ENCODE data around the gene CDH22.

DNA sequence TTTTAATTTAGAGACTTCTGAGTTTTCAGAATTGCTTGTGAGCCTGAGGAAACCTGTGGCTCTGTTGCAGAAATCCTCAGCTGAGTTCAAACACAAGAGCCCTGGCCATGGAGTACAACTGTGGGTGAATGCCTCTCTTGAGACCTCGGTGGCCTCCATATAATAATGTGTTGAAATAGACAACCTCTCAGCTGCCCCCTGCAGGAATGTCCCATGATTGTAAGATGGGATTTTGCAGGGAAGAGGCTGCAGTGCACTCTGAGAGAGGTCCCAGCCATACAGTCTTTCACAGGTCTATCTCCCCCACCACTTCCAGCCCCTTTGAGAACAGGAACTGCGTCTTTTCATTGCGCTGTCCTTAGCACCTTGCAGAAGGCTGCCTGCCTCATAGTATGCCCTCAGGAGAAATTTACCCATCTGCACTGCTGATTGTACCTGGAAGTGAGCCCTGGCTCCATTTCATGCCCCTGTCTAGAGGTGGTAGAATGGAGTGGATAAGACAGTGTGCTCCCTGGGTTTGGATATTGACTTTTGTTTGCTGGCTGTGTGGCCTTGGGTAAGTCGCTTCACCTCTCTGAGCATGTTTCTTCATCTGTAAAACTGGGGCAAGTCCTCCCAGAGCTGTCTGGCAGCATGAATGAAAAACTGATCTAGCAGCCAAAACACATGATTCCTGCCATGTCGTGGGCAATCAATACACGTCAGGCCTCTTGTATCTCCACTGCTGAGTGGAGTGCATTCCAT is 16.8 kb upstream of the CDH22 start:
- TF ChIP-seq CTCF (IDR thresholded peaks at IDR 0.05 in 4 of 5, conservative IDR thresholded peaks at IDR 0.05 in 1 of 5) (peak in 1 of 5 experiments; percentile 31), POLR2A (IDR thresholded peaks at IDR 0.05) (no peak)
